GM18867 (cell line): ENCODE results near the gene GPR6.

Experiments
- ATAC-seq: cut with Tn5 transposase; IDR thresholded peaks from one replicate; pipeline ENCODE4 v1.9.1; 2021; ENCODE audit warnings: mild to moderate bottlenecking, moderate library complexity; ENCODE audit not compliant: unreplicated experiment

Gene GPR6, protein sequence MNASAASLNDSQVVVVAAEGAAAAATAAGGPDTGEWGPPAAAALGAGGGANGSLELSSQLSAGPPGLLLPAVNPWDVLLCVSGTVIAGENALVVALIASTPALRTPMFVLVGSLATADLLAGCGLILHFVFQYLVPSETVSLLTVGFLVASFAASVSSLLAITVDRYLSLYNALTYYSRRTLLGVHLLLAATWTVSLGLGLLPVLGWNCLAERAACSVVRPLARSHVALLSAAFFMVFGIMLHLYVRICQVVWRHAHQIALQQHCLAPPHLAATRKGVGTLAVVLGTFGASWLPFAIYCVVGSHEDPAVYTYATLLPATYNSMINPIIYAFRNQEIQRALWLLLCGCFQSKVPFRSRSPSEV

DNA sequence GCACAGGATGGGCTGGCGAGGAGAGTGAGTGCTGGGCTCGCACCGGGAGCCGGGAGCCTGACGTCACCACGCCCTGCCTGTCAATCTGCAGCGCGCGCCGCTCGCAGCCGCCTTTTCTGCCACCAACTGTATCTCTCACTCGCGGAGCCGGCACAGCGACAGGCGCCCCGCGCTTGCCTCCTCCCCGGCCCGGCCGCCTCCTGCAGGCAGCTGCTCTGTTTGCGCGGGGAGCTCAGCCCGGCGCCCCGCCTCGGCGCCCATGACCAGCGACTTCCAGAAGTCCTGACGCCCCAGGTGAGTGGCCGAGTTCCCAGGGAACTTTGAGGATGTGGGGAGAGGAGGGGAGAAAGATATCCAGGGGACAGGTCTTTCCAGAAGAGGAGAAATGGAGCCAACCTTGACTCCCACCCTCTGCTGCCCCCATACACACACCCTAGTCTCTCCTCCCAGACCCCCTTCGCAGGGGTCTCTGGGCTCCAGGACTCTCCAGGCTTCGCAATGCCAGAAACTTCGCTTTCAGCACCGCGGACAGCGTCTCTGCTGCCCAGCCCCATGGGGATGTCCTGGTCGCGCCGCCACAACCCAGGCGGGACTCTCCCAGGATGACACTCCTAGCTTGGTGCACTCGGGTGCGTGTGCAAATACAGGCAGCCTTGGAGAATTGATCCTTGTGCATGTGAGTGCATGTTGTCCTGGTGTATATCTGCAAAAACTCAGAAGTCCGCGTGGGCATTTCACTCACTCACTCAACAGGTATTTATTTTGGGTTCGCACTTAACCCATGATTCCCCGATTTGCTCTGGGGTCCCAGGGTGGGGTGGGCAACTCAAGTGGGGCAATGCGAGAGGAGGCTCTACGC is at the start of gene GPR6:
TSS of gene GPR6 (plus strand) at position 138 of the 859 bp plus-strand sequence. CDS start 802 bp downstream, outside the sequence.
- ATAC-seq: no peak

DNA sequence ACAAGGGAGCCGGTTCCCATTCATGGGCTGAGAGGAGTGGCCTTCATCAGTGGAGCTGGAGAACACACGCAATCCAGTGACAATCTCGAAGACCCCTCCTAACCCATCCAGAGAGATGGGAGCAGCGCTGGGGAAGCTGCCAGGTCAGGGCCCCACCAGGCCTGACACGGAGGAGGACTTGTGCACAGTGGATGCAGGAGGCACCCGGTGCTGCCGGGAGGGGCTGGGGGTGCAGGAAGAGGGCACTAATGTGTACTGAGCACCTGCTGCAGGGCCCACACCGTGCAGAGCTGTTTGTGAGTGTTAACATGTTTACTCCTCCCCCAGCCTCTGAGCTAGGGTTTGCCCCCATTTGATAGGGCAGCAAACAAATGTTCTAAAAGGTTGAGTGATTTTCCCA is 43.8 kb upstream of the GPR6 start:
- ATAC-seq: no peak

DNA sequence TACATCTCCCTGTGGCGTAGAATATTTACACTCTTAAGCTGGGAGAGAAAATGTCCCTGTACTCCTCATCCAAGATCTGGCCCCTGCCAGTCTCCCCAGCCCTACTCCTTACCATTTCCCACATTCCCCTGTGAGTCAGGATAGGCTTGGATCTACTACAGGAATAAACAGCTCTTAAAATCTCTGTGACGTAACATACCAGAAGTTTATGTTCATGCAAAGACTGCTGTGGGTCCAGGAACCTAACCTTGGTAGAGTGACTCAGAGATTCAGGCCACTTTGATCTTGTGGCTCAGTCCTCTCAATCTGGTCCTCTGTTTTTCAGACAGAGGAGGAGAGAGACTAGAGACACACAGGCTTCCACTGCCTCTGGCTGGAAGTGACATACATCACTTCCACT is 38.5 kb upstream of the GPR6 start:
- no peak for ATAC-seq

DNA sequence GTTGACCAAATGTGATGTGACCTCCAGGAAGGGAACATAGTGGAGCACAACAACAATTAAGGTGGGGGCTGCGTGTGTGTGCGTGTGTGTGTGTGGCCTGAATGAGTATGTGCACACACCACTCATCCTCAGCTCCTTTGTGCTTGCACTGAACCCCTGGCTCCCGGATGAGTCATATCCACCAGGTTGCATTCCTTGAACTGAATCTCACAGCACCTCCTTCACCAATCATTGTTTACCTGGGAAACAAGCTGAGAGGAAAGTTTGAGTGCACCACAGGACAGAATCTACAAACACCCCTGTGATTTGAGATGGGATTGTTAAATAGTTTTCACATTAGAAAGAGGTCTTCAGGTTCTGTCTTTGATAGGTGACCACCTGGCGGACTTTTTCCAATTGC is 33.7 kb upstream of the GPR6 start:
- no peak for ATAC-seq

DNA sequence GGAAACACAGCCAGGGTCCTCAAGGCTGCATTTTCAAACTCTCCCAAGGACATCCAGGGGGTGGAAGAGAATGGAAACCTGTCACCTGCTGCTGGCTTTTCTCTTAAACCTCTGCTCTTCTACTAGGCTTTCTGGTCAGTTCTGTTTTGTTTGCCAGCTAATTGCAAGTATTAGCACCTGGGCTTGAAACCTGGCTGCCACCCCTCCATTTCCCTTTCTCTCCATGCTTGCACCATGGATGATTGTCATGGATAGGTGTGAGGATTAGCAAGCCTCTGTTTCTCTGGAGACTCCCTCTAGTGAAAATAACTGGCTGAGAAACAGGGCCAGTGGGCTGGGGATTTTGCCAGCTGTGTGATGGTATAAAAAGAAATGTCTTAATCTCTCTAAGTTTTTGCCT is 33.0 kb upstream of the GPR6 start:
- ATAC-seq: no peak

DNA sequence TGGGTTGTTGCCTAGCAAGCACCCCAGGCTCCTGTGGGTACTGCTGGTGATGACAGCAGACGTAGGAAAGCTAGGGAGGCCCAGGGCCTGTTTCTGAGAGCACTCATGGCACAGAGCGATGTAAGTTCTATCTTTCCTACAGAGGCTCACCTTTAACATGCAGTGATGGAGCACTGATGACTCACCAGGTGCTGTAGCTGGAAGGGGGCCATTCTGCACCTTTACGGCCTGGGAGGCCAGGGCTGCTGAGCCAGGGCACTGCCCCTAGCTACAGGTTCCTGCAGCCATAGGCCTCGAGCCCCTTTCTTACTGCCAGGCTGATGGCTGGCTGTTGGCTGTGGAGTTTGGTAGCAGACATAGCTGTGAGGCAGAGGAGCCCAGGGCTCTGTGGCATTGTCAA is 31.1 kb upstream of the GPR6 start:
- ATAC-seq: no peak

DNA sequence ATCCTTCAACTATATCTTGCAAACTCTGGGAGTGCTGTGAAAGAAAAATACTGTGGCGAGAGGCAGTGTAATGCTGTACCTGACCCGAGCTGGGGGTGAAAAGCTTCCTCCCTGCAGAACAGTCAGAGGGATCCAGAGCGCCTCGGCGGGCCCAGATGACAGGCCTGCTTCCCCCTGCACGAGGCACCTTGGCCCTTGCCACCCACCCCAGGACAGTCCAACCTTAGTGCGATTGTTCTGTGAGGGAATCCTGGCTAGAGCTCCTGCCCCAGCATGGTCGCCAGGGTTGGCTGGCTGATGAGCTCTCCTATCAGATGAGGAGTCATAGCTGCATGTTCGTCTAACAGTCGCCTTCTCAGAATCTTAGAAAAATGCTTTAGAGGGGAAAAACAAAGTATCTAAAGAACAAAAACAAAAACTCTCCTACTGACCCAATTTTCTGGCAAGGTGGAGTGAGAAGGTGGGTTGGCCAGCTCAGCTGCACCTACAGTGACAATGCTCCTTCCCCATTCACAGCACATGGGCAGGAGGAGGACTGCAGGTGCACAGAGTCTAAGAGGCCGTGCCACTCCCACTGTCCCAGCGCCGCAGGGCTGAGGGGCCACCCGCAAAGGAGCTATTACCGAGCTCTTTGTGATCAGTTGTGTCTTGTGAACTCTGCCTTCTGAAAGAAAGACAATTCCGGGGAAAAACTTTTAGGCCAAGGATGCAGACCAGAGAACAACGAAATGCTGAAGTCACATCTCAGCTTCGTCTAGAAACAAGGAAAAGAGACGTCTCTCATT is 28.6 kb upstream of the GPR6 start:
- no peak for ATAC-seq

DNA sequence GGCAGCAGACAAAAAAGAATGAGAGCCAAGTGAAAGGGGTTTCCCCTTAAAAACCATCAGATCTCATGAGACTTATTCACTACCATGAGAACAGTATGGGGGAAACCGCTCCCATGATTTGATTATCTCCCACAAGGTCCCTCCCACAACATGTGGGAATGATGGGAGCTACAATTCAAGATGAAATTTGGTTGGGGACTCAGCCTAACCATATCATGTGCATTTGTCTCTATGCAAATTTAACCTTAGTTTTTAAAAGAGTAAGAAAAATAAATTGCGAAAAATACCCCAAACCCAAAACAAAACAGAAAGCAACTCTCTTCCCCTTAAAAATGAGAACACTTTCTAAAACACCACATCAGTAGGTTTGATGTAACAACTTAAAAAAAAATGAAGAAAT is 22.6 kb upstream of the GPR6 start:
- no peak for ATAC-seq

DNA sequence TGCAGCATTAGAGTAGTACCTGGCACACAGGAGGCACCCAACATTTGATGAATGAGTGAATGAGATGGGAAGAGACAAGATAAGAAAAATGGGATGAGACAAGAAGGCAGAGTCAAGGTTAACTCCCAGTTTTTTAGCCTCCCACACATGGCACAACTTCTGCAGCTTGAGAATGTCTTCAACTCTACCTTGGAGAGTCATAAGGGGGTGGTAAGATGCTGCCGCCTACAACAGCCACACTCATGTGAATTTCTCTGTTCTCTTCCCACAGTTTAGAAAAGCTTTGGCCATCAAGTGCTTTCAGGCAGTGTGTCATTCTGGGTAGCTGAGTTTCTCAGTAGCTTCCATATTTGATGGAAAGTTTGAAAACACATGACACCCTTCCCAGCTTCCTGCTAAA is 19.5 kb upstream of the GPR6 start:
- no peak for ATAC-seq

DNA sequence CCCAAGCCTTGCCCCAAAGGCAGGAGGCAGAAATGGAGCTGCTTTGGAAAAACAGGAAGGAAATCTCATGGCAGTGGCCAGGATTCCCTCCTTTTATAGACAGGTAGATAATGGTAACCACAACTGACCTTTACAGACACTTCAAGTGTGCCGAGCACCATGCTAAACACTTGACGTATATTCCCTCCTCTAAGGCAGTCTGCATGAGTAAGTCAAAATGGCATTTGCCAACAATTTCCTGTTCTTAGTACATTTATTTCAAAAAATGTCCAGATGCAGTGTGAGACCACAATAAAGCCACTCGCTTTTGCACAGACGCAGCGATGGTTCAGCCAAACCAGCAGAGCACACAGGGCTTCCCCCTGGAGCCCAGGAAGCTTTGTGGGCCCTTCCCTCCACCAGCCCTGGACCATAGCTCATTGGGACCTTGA is 16.5 kb upstream of the GPR6 start:
- ATAC-seq: no peak

DNA sequence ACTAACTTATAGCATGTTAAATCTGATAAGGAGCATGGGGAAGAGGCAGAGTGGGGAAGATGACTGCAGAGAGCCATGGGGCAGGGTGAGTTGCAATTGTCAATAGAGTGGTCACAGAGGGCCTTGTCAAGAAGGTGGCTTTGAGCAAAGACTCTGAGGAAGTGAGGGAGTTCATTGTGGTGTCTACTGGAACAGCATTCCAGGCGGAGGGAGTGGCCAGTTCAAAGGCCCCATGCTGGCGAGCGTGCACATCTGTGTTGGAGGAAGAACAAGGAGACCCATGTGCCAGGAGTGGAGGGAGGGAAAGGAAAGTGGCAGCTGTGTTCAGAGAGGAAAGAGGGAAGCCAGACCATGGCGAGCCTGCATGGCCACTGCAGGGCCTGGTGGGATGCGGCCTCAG is 15.8 kb upstream of the GPR6 start:
- ATAC-seq: no peak

DNA sequence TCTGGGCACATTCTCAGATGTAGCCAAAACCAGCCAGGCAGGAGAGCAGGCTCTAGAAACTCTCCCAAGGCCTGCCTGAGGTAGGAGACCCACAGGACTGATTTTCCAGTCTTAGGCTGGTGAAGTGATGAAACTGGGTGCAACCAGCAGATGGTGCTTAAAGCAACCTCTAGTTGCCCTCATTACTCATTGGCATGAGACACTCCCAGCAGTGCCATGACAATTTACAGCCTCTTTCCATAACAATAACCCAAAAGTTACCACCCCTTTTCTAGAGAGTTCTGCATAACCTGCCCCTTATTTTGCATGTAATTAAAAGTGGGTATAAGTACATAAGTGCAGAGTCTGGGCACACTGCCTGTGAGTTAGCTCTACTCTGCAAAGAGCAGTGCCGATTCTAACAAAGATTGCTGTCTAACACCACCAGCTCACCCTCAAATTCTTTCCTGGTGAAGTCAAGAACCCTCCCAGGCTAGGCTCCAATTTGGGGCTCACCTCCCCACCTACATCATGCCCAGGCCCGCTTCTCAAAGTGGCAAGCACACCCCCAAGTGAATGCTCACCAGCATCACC is 14.4 kb upstream of the GPR6 start:
- ATAC-seq: no peak

DNA sequence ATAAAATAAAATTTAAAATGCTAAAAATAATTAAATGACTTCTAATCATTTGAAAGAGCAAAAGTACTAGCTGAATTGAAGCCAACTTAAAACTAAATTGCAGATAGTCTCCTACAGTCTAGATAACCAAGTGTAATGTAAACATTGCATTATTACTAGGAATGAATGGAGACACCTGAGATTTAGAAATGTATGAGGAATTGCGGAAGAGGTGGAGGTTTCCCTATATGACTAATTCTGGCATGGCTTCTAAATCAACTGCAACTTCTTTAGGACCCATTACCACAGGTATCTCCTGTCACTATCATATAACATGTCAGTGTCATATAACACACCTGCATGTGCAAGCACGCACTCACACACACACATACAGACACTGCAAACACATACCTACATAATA is 13.2 kb upstream of the GPR6 start:
- ATAC-seq: no peak

DNA sequence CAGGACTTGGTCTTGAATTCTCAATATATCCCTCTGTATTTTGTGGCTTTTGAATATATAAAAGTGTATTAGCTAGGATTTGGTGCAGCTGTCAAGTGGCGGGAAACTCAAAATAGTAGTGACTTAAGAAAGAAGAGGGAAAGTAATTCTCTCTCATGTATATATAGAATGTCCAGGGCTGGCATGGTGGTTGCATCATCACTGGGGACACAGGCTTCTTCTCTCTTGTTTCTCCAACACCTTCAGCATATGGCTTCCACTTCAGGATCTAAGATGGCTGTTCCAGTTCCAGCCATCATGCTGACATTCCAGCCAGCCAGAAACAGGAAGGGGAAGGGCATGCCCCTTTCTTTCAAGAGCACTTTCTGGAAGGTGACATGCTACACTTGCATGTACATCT is 11.8 kb upstream of the GPR6 start:
- no peak for ATAC-seq

DNA sequence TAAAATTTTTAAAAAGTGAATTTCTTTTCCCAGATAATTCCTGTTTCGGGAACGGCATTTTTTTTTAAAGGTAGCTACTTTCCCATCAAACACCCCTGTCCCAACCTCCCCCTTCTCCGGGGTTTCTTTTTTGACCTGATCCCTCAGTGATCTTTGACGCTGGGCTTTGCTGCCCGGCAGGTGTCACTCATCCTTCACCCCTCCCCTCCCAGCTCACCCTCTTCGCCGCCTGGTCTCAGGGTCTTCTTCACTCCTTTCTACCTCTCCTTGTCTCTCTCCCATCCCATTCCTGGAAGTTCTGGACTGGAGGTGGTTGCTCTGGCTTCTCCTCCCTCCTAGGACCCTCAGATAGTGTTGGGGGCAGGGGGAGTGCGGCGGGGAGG is 329 bp upstream of the GPR6 start:
- ATAC-seq: no peak

DNA sequence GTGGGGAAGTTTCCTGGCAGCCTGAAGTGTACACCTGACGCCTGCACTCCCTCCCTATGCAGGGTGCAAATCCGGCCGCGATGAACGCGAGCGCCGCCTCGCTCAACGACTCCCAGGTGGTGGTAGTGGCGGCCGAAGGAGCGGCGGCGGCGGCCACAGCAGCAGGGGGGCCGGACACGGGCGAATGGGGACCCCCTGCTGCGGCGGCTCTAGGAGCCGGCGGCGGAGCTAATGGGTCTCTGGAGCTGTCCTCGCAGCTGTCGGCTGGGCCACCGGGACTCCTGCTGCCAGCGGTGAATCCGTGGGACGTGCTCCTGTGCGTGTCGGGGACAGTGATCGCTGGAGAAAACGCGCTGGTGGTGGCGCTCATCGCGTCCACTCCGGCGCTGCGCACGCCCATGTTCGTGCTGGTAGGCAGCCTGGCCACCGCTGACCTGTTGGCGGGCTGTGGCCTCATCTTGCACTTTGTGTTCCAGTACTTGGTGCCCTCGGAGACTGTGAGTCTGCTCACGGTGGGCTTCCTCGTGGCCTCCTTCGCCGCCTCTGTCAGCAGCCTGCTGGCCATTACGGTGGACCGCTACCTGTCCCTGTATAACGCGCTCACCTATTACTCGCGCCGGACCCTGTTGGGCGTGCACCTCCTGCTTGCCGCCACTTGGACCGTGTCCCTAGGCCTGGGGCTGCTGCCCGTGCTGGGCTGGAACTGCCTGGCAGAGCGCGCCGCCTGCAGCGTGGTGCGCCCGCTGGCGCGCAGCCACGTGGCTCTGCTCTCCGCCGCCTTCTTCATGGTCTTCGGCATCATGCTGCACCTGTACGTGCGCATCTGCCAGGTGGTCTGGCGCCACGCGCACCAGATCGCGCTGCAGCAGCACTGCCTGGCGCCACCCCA is 1.2 kb downstream of the GPR6 start:
- ATAC-seq: no peak

DNA sequence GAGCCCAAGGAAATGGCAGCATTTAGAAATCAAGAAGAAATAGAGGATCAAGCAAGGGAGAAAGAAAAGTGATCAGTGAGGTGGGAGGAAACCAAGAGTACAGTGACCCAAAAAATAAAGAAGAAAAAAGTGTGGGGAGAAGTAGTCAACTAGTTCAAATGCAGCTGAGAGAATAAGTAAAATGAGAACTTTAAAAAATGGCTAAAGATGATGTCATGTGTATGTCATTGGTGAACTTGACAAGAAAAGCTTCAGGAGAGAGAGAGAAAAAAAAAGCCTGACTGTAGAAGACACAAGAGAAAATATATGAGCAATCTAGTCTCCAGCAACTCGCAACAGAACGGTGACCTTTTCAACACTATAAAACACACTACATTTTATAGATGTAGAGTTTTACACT is 6.3 kb downstream of the GPR6 start:
- ATAC-seq: no peak

DNA sequence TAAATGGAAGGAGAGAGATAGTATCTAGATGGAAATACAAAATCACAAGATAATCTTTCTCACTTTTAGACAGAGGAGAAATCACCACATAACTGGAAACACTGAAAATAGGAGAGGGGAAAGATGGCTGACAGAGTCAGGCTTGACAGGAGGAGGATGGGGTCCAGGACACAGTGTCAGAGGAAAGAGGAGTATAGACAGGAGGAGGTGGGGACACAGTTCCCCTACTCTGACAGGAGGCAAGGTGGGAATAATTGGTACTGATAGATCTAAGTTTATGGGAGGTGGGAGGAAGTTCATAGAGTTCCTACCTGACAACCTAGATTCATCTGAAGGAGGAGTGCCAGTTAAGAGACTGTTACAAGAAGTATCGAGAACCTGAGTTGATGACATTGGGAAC is 9.1 kb downstream of the GPR6 start:
- no peak for ATAC-seq

DNA sequence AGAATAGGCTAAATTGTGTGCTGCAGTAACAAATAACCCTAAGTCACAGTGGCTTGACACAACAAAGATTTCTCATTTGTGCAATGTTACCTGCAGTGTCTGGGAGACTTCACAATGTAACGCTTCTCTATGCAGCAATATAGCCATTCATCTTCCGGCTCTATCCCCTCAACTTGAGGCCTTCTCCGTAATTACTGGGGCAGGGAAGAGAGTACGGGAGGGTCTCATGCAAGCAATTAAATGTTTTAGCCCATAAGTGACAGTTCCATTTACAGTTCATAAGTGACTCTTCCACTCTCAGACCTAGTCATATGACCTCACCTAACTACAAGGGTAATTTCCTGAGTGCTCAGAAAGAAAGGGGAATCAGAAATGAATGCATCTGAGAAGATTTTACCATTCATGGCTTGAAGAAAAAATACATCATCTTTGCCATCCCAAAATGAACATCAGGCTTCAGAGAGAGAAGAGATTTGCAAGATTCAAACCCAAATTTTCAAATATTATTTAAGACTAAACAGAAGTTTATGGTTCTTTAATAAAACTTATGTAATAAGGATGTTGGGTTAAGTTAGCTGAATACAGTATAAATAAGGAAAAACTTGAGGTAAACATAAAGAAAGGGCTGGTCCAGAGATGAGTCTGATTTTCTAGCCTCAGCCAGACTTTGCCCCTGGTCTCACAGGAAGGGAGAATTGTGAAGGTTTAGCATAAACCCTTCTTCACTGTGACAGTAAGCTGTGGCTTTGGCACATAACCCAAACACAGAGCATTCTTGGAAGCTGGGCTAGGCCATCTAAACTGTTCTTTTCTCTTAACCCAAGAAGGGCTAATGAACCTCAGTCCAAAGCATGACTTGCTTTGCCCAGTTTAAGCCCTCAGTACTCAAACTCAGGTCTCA is 13.3 kb downstream of the GPR6 start:
- no peak for ATAC-seq
